ENCODE results near the gene KRT80.

The KRT80 gene

DNA sequence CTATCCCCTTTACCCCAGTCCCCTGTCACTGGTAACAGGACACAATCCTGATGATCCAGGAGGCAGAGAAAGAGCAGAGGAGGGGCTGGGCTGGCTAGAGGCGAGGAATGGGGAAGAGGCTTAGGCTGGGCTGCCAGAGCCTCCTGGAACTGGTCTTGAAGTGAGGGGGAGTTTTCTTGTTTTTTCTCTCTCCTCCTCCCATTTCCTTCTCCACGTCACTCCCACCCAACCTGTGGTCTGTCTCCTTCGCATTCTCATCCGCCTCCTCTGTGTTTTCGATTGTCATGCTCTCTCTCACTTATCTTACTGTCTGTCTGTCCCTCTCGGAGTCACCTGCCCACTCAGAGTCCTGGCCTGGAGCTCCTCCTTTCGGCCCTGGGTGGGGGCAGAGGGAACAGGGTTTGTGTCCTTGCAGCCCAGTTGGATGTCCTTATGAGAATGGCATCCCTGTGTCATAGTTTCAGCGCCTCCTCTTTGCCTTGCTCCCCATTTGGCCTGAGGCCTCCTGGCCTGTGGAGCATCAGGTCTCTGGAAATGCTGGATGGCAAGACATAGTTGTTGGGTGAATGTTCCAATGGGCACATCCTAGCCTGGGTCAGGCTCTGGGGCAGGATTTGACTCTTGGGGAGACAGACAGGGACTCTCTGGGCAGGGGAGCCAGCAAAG is 3.4 kb upstream of the KRT80 start:
- no peak for DNase-seq

DNA sequence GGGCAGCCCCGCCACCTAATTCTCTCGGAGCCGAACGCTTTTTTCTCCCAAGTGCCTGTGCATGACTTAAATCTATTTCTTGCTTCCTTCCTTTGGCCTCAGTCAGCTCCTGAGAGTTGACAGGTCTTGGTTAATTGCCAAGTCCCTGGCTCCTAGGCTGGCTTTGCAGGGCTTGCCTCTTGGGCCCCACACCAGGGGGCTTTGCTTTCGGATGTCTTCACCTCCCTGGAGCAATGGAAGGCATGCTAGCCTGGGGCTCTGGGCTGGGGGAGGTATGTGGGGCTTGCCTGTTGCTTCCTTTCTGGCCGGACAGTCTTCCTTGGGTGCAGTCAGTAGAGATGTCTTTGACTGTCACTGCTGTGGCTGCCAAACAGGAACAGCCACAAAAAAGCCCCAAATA is 2.2 kb upstream of the KRT80 start:
- no peak for DNase-seq

DNA sequence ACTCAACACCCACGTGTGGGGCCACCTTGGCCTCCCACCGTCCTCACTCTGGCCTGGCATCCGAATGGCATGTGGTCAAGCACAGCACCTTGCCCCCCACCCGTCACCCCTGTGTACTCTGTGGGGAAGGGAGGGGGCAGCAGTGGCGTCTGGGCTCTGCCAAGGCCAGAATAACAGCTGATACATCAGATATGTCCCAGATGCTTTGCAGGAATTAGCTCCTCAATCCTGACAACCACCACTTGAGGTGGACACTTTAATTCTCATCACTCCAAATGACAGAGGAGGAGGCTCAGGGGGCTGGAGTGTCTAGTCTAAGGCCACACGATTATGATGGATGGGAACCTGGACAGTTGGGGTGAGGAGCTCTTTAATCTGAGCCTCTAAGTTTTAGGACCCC is 1.7 kb upstream of the KRT80 start:
- no peak for DNase-seq

DNA sequence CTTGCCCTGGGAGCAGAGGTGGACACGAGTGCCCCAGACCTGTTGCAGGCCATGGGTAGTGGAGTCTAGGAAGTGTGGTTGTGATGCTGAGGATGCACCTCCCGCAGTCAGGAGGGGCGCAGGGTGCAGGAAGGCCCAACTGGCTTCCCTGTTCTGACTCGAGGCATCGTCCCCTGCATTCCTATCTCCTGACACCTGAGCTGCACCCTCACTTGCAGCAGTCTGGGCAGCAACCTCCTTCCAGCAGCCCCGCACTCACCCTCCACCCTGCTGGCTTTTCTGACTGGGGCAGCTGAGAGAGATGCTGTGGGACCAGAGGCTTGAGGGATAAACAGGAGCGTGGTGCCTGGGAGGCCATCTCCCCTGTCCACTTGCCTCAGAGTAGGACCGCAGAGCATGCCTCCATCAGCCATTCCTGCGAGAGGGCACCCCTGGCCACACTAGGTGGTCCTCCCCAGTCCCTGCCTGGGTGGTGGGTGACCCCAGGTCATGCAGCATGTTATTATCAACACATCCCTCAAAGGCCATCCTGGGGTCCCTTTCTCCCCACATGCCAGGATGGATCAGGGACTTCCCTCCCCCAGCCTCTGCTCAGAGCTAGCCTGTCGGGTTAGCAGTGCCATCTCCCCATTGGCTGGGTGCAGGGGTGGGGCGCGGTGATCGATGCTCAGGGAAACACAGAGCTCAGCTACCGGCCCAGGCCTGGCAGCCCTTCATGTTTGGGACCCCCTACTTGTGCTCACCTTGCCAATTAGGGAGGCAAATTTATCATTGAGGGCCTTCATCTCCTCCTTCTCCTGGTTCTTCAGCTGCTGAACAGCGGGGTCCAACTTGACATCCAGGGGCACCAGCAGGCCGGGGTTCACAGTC is 719 bp downstream of the KRT80 start:
- DNase-seq = no peak

DNA sequence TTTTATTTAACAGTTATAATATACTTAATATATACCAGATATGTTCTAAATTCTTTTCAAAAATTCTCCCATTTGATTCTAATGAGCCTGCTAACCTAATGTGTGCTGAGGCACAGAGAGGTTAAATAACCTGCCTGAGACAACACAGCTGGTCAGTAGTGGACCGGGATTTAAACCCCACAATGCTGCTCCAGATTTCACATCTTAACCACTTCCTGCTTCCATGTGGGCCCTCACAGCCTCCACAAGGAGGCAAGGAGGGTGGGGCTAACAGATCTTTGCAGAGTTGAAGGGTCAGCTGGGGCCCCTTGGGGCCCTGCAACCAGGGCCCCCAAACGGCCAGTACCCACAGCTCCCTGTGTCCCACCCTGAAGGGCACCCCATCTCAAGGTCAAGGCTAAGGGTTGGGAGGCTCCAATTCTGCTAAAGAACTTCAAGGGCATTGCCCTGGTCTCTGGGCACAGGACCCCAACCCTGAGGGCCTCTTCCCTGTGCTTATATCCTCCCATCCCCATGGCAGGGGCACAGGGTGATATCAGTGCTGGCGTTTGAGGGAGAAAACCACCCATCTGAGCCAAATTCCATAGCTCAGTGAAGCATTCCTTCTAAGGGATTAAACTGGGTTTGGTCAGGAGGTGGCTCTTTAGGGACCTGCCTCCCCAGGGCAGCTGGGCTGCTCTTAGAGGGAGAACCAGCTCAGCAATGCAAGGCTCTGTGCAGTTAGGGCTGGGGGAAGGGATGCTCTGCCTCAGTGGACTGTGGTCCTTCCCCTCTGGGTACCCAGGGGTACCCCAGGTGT is 2.2 kb downstream of the KRT80 start:
- DNase-seq = no peak

DNA sequence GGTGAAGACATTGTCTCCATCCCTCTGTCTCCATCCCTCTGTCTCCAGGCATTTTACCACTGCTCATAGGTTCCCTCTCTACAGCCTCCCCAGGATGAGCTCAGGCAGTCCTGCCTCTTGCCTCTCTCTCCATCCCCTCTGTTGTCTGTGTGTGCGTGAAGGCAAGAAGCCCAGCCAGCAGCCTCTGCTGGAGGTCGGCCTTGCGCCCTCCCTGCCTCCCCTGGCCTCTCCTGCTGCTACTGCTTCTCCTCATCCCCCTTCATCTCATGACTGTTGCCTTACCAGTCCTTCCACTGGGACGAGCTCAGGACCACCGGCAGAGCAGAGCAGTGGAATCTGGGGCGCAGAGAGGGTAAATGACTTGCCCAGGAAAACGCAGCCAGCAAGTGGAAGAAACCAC is 3.2 kb downstream of the KRT80 start:
- DNase-seq = no peak

DNA sequence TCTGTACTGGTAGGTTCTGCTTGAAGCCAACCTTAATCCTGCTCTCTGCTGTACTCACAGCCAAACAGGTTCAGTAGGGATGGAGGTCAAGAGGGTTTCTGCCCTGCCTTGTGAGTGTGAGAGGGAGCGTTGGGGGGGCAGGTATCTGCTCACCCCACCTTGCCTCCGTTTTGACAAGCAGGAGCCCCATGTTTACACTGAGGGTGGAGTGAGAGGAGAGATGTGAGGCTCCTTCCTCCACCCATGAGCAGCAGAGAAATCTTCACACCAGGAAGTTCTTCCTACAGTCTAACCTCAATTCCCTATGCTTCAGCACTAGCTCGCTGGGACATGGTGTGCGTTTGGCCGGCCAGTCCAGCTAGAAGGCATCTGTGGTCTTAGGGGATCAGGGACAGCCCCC is 4.2 kb downstream of the KRT80 start:
- no peak for DNase-seq

DNA sequence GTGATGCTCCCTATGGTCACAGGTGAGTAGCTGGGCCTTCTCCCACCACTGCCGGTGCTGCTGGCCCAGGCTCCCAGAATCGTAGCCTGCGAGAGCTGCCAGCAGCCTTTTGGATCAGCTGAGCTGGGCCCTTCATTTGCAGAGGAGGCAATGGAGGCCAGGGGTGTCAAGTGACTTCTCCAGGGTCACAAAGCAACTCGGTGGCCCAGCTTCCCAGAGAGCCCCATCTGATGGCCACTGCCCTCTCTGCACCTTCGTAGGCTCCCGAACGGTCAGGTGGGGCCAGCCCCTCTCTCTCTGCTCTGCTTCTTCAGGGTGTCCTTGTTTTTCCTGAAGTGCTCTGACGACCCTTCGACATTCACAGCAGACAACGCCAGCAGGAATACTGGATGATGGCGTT is 4.6 kb downstream of the KRT80 start:
- DNase-seq = no peak

DNA sequence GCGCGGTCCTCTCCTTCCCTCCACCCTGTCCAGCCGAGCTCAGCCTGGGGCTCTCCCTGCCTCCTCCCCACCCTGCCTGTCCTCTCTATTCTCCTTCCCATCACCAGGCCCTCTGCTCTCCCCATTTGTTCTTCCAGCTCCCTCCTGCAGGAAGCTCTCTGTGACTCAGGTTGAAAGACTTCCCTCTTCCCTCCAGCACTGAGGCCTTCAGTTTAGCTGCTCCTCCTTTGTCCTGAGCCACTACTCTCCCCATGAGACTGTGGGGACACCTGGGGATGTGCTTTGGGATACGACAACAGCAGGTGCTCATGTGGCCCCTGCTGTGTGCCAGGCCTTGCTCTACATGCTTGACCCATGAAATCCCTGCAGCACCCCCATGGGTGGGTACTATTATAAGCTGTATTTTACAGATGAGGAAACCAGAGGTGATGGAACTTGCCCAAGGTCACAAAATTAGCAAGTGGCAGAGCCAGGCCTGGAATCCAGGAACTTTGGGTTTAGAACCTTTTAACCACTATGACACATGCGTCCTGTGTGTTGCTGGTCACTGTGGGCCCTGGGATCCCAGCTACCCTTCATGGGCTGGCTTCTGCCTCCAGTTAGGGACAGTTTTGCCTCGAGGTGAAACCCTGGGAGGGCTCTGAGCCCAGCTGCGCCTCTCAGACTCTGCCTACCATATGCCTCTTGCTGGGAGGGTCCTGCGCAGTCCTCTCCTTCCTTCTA is 5.5 kb downstream of the KRT80 start:
- no peak for DNase-seq

DNA sequence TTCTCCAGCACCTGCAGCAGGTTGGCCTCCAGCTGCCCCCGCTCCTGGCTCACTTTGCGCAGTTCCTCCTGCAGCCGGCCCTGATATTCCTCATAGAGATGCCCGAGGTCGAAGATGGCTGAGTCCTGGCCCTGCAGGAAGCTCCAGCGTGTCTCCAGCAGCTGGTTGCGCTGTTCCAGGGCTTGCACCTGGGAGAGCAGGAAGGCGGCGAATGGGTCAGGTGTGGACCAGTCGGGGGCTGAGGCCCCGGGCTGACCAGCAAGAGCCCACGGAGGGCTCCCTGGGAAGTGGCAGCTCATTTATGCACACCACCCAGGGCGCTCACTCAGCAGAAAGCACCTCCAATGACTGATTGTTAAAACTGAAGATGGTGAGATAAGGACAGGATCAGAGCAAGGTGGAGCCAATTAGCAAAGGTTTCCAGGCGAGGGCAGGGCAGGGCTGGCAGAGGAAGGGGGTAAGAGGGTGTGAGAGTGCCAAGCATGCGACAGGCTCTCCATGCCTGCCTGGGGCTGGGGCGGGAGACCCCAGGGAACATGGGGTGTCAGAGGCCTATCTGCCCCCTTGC is 6.3 kb downstream of the KRT80 start:
- no peak for DNase-seq

DNA sequence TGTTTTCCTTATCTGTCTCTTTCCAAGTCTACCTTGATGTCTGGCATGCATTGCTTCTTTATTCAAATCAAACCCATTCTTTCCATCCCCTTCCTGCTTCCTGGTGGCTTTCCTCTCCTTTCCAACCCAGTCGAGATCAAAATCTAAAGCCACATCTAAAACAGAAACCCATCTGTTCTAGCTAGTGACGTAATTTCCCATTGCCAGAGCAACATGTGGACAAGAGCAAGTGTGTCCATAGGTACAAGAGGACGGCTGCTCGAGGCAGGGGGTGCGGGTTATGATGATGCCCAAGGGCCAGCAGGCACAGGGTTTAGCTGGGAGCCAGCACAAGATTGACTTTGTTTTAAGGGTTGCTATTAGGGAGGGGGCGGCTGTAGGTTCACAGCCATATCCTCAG is 7.0 kb downstream of the KRT80 start:
- DNase-seq = no peak

DNA sequence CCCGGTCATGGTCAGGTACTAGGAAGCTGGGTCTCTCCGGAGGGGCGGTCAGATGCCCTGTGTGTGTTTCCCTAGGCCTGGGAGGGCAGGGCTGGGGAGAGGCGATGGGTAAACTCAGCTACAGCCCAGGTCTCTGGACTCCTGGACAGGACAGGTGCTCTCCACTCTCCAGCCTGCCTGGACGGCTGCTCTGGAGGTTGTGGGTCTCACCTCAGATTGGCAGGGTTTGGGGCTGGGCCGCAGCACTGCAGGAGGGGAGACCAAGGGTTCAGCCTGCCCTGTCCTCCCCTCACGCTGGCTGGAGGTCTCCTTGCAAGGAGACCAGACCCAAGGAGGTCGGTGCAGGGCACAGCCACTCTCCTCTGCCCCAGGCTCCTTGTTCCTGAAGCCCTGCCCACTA is 7.8 kb downstream of the KRT80 start:
- no peak for DNase-seq

DNA sequence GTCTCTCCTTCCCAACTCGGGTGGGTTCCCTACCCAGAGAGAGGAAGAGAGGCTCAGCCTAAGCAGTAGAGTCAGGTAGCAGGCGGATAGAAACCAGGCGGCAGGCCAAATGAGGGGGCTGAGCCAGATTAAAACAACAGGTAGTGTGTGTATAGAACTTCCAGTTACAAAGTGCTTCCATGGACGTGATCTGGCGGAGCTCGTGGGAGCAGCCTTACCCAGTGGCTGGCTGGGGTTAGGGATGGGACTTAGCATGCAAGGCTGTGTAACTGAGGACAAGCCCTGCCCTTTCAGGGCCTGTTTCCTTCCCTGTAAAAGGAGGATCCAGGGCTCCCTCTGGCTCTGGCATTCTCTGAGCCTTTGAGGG is 8.3 kb downstream of the KRT80 start:
- DNase-seq = no peak

DNA sequence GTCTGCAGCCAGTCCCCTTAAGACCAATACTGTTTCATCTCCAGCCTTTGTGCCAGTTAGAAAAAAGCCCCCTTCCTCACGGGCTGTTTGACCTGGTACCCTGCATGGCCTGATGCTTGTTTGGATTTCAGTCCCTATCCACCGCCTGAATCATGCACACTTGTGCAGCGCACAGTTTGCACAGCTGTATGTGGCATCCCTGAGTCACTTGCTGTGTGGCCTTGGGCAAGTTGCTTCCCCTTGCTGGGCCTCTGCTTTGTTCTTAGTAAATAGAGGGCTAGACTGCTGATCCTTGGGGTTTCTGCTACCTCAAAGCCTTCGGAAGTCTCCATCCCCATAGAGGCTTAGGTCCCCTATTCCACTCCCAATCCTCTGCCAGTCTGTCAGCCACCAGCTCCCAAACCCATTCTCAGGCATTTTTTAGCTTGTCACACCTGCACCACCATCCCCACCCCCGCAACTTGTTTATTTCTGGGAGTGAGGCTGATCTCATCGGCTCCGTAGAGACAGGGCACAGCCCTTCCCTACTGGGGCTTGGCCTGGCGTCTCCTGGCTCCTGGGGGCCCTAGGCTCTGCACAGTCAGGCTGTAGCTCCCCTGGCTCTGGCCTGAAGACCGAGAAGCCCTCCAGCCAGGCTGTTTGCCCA is 8.8 kb downstream of the KRT80 start:
- DNase-seq = no peak

DNA sequence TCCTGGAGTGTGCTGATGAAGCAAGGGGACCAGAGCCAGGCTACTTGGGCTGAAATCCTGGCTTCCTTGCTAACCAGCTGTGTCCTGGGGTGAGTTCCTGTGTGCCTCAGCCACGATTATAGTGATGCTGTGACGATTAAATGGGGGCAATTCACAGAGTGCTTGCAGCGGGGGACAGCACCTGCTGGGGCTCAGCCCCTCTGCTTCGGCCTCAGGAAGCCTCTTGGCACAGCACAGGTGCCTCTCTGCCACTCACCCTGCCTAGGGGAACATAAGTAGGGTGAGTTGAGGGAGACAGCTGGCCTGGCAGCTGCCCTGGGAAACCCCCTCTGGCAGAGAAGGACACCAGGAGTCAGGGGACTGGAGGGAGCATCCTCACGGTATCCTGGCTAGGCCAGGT is 9.4 kb downstream of the KRT80 start:
- no peak for DNase-seq

DNA sequence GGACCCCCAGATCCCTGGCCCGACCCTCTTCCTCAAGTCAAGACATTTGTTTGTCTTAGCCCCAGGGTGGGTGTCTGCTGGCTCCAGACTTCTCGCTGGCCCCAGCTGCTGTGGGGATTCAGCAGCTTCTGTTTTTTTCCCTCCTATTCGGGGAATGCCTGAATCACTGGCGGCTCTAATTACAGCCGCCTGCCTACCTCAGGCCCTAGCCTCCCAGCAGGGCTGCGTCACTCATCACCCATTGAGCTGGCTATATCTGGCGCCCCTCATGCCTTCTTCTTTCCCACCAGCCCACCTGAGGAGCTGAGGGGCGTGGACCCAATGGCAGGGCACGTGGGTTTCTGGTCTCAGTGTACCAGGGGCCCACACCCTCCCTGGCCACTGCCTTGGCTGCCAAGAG is 10.1 kb downstream of the KRT80 start:
- DNase-seq = no peak

DNA sequence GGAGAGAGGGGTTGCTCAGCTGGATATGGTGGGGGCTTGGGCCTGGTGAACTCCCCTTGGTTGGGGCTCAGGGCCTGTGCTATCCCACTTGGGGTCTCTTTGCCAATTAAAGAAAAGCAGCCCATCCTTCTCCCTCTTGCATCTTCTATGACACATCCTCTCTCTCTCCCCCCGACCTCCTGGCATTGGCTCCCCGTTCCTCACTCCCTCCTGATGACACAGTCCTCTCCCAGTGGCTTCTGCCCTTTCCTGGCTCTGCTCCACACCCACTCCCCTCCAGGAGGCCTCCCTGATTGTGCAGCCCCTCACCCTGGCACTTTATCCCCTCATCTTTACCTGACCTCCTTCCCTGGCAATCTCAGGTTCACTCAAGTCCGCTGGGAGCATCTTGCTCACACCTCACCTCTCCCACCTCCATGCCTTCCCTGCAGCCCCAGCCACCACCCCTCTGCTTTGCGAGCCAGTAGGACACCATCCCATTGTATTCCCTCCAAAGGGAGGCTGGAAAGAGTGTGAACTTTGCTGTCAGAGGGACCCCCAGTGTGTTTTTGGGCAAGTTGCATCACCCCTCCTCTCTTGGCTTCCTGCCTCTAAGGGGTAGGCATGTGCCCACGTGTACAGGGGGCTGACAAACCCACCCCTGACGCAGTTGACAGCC is 10.7 kb downstream of the KRT80 start:
- no peak for DNase-seq

DNA sequence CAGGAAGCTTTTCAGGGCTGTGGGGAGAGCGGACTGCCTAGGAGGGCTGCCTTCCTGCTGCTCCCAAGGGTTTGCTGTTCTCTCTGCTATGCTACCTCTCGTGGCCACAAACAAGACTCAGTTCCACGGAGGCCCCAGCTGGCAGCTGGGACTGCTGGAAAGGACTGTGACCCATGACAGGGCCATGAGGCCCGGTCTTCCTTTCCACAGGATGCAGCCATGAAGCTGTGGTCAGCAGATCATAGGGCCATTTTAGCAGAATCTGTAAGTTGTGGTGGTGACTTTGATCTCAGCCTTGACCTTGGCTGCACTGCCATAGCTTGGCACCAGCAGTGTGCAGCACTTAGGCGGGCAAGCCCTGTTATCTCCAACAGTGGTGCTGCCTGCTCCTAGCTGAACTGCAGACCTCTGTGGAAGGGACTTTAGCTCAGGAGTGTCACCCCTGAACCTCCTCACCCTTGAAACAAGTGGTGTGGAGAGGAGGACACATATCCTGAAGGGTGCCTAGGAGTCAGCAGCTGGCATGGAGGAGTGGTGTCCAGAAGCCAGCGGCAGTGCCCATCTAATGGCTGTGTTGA is 12.3 kb downstream of the KRT80 start:
- DNase-seq = no peak

DNA sequence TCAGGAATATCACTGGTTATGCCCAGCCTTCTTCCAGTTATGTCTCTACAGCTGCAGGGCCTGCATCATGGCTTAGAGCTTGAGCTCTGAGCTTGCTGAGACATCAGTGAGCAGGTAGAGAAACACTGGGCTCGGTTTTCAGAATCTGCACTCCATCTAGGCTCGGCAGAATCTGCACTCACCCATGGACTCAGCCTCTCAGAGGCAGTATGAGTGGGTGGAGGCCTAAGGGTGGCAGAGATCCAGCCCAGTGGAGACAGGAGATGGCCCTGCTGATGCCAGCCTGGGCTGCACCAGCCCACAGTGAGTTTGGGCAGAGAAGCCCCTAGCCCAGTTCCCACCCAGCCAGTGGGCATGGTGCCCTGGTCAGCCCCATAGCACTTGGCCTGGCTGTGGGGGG is 12.8 kb downstream of the KRT80 start:
- no peak for DNase-seq

DNA sequence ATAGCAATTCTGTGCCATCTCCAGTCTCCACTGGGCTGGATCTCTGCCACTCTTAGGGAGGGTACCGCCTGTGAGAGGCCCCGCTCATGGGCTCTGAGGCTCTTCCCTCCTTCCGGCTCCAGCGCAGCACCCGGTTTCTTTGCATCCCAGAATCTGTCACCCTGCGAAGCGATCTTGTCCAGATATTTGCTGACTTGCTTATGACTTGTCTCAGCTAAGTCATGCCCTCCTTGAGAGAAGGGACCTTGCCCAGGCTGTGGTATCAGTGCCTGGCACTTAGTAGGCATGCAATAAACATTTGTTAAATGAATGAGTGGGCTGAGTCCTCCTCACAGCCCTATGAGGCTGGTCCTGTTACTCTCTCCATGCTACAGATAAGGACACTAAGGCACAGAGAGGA is 13.4 kb downstream of the KRT80 start:
- DNase-seq = no peak

Measured in activated CD4-positive, alpha-beta T cell treated with anti-CD3 and anti-CD28 coated beads, Interleukin-10, Interleukin-2, amounts not matched to agents 100 ng/mL and 50 ng/mL, durations not matched to agents 16 hours and 8 hours (primary cell).